GM19463 (cell line): ENCODE measurements around the gene ZNF236.

ENCODE experiments used
- ATAC-seq: cut with Tn5 transposase; IDR thresholded peaks from one replicate; pipeline ENCODE4 v1.9.1; 2021; ENCODE audit warnings: mild to moderate bottlenecking, moderate library complexity; ENCODE audit not compliant: unreplicated experiment

Gene ZNF236

DNA sequence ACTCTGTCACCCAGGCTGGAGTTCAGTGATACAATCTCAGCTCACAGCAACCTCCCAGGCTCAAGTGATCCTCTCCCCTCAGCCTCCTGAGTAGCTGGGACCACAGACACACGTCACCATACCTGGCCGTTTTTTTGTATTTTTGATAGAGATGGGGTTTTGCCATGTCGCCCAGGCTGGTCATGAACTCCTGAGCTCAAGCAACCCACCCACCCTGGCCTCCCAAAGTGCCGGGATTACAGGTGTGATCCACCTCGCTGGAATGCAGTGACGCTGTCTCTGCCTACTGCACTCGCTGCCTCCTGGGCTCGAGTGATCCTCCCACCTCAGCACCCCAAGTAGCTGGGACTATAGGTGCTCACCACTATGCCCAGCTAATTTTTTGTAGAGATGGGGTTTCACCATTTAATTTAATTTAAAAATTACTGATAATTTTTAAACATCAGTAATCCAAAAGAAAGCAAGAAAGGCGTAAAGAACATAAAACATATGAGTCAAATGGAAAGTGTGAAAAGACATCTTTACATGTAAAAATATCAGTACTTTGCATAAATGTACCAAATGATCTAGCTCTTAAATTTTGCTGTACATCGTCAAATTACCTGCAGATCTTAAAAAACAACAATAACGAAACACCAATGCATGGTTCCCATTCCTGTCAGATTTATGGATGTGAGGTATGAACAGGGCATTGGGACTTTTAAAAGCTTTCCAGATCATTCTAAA lies 2.8 kb upstream of the ZNF236 start:
- ATAC-seq = no peak

GRCh38 chr18:76821356-76821874 lies 942 bp upstream of the ZNF236 start:
- peak; percentile 10 for ATAC-seq

DNA sequence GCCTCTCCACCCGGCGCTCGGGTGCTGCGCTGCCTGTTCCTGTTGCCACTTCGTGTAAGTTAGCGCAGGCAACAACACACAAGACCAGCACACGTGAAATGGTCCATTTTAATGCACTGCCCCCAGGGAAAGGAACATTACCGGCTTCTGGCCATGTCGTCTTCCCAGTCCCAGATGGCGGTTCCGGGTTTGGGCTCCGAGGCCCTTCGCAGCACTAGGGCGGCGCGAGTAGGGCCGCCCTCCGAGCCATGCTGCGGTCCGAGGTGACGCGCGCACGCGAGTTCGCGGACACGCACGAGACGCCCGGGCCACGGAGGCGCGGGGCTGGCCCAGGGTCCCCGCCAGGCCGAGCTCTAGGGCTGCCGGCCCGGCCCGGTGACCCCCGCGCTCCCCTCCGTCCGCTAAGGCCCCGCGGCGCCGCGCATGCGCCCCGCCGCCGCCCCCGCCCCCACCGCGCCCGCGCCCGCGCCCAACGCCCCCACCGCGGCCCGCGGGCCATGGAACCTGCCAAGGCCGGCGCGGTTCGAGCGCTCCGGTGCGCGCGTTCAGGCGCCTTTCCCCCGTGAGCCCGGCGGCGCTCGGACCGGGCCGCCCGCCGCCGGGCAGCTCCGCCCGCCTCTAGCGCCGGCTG lies 367 bp upstream of the ZNF236 start:
- peak; percentile 41 for ATAC-seq

GRCh38 chr18:76823161-76823538 lies 793 bp downstream of the ZNF236 start:
- no peak for ATAC-seq

DNA sequence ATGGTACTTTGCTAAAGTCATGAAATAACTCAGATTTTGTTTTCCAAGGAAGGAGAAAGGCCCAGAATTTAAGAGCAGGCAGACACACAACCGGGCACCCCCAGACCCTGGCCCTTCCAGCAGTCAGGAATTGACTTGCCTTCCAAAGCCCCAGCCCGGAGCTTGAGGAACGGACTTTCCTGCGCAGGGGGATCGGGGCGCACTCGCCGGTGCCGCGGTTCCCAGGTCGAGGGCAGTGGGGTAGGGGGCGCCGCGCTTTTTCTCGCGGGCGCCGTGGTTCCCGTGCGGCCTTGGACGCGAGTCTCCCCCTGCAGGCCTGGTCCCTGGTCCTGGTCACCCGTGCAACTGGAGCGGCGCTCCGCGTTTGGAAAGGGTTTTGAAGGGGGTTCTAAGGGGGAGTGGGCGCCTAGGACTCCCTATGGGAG lies 1.2 kb downstream of the ZNF236 start:
- ATAC-seq = peak; percentile 13

DNA sequence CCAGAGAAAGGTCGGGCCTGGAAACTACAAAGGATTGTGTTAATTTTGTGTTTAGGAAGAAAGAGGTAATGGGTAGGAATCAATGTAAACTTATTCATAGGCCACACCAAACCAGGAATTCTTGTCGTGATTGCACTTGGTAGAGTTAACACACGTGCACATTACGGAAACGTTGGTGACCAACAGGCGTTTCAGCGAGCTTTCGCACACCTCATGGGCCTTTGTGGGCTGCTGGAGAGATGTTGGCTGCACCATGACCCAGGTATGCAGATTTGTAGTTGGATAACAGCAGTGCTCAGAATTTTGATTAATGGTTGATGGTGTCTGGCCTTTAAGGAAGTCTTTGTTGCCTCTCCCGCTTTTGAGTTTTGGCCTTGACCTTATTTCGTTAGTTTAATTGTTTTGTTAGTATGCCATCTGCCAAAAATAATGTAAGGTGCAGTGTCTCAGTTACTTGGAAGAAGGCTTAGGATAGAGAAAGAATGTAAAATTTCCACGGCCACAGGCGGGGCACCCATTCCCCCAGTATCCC lies 1.9 kb downstream of the ZNF236 start:
- ATAC-seq = no peak

- no peak for ATAC-seq
Measured at GRCh38 chr18:76824754-76825153, 2.4 kb downstream of the ZNF236 start.

- no peak for ATAC-seq
Measured at GRCh38 chr18:76827205-76828200, 5.1 kb downstream of the ZNF236 start.

- ATAC-seq = no peak
Measured at GRCh38 chr18:76834379-76834778, 12.0 kb downstream of the ZNF236 start.

- ATAC-seq = no peak
Measured at GRCh38 chr18:76835380-76835779, 13.0 kb downstream of the ZNF236 start.

- no peak for ATAC-seq
Measured at GRCh38 chr18:76837071-76837470, 14.7 kb downstream of the ZNF236 start.

DNA sequence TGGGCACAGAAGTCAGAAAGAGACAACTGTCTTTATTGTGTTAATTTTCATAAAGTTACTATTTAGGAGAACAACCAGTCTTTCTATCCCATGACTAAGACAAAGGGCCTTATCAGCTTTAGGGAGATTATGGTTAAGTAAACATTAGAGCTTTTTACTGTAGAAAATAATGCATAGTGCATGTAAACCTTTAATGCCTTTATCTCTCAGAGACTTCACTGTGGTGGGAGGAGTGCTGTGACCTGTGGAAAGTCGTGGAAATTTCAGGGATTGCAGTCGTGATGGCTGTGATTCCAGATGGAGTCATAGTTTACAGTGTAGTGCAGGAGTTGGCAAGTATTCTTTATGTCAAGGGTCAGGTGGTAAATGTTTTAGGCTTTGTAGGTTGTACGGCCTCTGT lies 15.8 kb downstream of the ZNF236 start:
- no peak for ATAC-seq

GRCh38 chr18:76839086-76839794 lies 16.9 kb downstream of the ZNF236 start:
- no peak for ATAC-seq

DNA sequence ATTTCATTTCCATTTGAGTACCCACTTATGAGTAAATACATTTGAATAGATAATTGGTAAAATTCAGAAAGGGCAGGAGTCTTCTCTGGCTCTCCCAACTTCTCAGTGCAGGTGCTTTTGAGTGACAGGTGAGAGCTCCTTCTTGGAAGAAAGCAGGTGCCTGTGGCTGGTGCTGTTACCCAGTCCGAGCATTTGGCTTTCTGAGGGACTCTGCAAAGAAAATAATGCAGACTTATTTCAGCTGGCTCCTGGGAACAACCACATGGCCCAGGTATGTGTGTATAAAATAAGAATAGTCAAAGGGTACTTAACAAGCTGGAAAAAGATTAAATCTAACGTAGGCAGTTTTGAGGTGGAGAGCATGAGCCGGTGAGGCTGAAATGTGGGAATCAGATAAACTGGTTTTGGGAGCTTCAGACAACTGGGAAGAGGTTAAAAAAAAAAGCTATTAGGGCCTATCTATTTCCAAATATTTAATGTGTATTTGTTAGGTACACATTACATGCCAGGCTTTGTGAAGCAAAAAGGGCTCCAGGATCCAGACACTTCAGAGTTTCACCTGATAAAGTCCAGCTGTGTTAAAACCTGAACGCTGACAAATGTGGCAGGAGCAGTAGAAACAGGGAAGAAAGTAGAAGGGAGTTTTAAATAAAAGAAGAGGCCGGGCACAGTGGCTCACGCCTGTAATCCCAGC lies 20.6 kb downstream of the ZNF236 start:
- no peak for ATAC-seq

- no peak for ATAC-seq
Measured at GRCh38 chr18:76844144-76844543, 21.8 kb downstream of the ZNF236 start.

GRCh38 chr18:76844742-76845477 lies 22.6 kb downstream of the ZNF236 start:
- ATAC-seq = no peak

DNA sequence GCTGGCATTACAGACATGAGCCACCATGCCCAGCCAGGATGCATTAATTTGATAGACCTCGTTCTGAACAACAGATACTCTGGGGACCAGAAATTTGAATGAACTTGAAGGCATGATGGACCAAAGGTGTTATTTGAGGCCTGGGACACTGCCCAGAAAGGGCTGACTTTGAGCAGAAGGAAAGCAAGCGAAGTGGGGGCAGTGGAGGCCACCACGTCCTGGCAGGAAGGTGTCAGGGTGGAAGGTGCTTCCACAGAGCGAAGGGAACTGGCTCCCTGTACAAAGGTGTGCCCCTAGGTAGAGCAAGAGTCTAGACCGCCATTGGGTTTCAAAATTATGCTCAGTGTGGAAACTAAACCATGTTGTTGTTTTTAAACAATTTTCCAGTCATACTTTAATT lies 23.9 kb downstream of the ZNF236 start:
- ATAC-seq = no peak

GRCh38 chr18:76847916-76848315 lies 25.6 kb downstream of the ZNF236 start:
- ATAC-seq = no peak

DNA sequence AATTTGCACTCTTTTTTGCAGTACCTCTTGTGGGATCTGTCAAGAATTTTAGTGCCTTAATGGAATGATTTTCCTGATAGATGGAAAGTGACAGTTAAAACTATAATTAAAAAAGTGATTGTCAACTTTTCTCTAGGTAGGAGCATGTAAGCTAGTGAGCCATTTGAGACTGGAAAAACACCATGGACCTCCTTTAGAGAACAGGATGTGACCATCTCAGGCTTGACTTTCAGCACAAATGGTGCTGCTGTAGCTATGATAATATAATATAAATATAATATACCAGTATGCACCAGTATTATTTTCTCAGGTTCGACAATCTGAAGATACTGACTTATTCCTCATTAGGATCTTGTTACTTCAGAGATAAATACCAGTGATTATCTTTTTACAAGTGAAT lies 27.8 kb downstream of the ZNF236 start:
- no peak for ATAC-seq
